SHP77 (cell line): Measurements from ENCODE around the gene CCDC149.

Source experiments
- DNase-seq, 2 experiments: peaks; one replicate each; lab custom pipeline; 2025; lab: John Stamatoyannopoulos, UW

The CCDC149 gene

DNA sequence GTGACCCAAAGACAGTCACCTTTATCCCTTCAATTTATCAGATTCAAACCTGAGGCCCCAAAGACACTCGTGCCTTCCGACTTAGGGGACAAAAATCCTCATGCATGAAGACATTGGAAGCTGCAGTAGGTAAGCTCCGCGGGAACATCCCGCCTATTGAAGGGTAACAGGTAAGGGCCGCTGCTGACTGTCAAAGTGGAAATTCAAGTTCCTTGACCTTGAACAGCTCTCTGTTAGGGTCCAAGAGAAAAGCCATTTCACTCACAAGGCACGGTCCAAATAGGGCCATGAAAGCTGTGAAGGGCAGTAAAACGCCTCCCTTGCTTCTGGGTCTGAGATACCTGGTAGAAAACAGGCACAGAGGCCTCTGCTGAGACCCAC lies 34.2 kb downstream of the CCDC149 start:
- DNase-seq: no peak

DNA sequence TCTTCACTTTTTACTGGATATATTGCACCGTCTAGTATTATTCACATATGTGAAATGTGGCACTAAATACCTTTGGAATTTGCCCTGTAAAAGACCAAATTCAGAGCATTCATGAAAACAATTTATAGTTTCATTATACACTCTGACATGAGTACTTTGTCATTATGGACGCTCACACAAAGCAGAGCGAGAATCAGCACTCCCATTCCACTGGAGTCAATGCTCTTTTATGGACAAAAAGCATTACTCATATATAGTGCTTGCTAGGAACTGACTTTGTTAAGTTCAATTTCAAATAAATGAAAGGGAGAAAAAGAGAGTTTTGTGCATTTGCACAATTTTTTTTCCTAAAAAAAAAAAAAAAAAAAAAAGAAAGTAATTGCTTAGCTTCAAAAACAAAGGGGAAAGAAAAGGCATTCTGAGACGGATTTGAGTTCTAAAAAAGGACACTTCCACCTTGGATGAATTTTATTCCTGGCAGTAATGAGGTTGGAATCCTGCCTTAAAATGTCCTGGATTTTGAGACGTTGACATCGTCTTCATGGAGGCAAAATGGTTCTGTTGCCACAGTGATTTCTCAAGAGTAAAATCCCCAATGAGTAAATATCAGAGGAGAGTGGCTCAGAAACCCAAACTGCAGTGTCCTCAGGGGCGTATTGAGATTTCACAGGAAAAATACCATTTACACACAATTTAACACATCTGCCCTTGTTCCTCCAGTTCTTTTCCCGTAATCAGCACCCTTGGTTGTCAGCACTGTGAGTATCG lies 34.8 kb downstream of the CCDC149 start:
- no peak for DNase-seq

DNA sequence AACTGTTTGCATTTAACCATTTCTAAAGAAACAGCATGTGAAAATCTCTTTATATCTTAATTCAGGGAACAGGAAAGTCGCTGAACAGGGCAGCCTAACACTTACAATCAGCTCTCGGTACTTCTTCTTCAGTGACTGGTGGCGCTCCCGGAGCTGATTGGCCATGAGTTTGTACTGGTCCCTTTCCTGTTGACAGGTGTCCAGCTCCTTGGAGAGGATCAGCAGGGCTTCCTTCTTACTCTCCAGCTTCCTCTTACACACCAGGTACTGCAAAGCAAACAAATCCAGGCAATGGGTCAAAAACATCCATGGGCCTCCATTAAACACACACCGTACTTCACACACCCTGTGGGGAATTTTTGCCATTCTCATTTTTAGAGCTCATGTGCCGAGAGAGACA lies 36.4 kb downstream of the CCDC149 start:
- DNase-seq: no peak

DNA sequence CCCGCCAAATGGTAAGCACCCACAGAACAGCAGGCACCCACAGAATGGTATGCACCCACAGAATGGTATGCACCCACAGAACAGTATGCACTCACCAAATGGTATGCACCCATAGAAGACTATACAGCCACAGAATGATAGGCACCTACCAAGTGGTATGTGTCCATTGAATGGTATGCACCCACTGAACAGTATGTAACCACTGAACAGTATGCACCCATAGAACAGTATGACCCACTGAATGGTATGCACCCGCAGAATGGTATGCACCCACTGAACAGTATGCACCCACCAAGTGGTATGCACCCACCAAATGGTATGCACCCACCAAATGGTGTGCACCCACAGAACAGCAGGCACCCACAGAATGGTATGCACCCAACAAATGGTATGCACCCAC lies 40.1 kb downstream of the CCDC149 start:
- no peak for DNase-seq

DNA sequence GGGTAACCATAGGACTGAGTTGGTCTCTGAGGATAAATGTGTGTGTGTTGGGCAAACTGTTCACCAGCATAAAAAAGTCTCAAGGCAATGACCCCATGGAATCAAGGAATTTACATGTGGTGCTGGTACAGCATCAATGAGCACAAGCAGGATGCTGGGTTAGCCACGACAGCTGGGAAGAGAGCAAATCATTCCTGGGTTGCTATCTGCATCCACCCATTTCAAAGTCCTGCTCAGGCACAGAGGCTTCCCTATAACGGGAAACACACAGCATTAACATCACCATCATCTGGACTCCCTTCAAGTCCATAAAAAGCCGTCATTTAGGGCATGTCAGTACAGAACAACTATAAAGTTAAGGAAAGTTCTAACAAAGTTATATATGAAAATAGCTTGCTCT lies 41.6 kb downstream of the CCDC149 start:
- DNase-seq: no peak

DNA sequence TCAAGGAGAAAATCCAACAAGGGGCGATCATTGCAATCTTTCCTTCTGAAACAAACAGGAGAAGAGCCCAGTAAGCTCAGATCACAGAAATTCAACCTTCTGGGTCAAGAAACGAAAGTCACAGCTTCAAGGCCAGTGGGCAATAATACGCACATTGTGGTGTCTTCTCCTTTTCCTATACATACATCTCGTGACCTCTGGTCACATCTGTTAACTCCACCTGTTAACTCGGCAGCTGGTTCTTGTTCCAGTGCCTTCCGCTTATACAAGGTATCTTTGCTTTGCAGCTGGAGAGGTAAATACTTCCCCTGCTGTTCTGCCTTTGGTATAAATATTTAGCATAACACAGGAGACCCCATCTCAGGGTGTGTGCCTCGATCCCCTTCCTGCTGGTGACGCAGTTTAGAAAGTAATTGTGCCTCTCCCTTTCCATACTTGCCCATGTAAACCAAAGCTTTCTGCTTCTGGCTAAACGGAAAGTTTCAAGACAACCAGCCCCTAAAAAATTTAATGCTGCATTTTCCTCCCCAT lies 45.0 kb downstream of the CCDC149 start:
- DNase-seq: no peak

DNA sequence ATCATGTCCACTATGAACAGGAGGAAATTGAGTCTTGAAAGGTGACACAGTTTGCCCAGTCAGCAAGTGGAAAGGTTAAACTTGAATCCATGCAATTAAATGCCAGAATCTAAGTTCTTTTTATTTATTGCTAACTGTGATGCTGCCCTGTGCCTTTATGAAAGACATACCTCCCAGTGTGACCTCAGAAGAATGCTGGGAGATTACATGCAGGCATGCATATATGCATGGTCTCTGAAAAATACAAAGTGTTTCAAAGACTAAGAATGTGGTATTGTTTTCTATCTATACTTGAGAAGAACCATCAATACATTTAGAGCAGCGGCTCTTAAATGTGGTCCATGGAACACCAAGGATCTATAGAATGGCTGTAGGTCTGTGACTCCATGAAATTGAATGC lies 45.6 kb downstream of the CCDC149 start:
- no peak for DNase-seq

DNA sequence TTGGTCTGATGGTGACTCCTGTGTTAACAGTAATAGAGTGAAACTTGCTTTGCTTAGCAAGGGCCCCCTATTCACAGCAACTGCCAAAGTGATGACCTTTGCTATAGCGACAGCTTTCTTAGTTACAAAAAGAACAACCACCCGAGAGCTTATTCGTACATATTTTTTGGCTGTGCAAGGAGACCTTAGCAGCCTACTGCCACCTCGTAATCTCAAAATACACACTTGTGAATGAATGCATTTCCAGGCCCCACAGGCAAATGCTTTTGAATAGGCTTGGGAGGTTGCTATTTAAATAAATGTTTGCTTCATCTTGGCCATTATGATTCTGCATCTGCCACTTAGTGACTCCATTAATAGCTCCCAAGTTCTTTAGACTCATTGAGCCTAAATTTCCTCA lies 47.4 kb downstream of the CCDC149 start:
- DNase-seq: no peak

DNA sequence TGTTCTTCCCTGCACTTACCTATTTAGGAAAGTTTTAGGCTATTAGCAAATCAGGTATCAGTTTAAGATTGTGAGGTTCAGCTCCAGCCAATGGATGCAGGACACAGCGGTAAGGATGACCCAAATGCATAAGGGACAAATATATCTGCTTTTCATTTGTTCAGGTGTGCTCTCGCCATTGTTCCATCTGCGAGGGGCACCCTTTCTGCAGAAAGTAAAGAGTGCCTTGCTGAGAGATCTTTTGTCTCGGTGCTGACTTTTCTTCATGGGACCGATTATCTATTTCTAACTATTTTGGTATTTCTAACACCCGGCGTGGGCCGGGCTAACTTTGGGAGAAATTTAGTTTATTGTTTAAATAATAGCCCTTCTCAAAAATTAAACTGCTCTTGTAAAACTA lies 49.0 kb downstream of the CCDC149 start:
- DNase-seq: no peak

DNA sequence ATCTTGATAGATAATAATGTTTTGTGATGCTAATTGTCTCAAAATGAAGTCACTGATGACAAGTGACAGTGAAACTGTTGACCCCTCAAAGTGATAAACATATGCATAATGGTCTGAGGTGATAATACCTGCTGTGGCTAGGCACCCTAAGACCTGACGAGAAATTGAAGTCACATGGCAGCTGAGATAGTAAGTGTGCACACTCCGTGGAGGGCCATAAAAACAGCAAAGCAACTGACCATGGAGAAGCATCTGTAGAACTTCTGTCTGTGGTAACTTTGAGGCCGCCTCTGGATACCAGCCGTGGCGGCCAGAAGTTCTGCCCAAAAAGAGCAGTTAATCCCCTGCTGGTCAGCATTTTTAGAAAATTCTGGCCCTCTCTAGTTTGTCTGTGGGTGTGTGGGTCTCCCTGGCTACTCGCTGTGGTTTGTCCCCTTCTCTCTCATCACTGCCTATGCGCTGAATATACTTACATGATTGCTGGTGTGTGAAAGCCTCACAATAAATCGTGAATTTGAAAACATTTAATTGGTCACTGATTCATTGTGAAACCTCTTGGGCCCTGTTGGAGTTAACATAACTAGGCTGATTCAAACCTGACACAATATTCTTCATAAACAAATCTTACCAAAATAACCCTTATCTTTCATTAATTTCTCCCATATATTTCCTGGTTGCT lies 50.6 kb downstream of the CCDC149 start:
- no peak for DNase-seq

DNA sequence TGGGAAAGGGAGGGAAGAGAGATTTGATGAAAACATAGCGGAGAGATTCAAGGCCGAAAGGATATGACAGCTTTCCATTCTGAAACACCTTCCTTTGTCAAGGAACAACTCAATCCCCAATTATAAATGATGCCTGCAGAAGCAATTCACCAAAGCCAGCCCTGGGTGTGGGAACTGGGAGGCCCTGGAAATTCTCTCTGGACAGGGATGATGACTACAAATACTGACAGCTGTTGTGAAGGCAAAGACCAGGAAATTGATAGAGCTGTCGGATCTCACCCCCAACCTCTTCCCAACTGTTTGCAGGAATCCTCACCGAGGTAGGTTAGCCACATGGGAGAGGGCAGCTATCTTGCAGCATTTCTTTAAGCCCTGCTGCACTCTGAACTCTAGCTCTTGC lies 54.3 kb downstream of the CCDC149 start:
- no peak for DNase-seq

DNA sequence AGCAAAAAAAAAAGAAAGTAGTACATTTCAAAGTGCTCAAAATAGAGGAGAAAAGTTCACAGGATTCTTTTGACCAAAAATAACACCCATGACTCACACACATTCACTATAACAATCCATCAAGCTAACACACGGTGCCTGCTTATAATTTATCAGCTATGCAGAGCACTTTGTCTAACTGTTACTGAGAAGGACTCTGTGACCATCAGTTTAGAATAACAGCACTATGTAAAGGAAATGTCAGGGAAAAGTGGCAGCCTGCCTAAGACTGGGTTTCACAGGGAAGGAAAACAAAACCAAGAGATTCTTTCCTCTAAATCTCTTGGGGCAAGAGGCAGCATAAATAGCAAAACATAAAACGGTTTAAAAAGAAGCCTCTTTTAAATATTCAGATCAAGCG lies 54.8 kb downstream of the CCDC149 start:
- DNase-seq: no peak

DNA sequence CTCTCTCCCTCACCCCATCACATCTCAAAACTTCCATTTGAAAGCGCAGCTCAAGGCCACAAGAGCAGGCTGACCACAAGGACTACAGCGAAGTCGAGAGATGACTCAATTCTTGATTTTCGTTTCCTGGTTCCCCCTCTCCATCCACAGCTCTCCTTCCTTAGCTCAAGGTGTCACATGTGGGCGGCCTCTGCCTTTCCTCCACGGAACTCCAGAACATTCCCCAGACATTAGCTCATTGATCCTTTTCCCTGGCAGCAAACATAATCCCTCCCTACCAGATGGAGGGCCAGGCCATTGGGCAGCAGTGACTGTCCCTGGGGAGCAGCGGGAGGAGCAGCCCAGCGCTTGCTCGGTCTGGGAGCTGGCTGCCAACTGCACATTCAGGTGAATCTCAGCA lies 56.3 kb downstream of the CCDC149 start:
- no peak for DNase-seq

DNA sequence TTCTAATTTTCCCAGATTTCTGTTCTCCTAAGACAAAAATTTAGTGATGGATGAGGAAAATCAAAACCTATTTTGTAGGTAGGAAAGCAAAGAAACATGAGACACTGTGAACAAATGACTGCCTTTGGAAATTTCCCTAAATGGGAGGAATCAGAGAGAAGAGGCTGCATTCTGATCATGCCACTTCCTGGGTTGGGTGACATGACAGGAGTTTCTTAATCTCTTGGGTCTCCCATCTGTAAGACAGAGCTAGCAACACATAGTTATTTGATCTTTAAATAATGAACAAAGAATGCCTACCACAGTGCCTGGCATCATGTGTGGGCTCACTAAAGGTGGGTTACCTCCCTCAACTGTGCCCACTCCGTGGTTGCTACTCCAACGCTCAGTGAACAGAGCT lies 57.1 kb downstream of the CCDC149 start:
- DNase-seq: no peak

DNA sequence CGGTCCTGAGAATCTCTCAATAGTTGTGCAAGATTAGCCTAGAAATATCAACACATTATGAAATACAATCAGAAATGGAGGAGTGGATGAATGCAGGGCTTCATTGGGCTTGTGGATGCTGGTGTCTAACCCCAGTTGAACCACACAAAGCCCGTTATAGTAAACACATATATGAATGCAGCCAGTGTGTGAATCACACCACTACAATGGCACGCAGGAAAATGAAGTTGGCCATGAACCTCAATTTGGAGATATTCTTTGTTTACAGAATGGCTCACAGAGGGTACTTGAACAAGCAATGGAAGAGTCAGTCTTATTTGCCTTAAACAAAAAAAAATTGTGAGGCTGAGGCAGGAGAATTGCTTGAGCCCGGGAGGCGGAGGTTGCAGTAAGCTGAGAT lies 59.7 kb downstream of the CCDC149 start:
- no peak for DNase-seq

DNA sequence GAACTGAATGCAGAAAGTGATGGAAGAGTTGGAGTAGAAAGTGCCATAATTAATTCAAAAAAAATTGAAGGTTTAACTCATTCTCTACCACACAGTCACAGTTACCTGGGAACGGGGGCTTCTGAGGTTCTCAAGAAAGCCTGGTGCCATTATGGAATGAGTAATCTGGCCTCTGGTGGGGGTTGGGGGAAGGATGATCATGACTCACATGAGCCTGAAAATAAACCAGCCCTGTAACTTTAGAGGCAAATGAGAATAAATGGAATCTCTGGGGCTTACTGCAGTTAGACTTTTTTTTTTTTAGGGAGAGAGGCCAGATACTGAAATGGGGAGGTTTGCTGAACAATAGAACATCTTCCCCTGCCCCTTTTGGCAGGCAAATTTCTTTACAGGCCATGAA lies 62.2 kb downstream of the CCDC149 start:
- DNase-seq: no peak

DNA sequence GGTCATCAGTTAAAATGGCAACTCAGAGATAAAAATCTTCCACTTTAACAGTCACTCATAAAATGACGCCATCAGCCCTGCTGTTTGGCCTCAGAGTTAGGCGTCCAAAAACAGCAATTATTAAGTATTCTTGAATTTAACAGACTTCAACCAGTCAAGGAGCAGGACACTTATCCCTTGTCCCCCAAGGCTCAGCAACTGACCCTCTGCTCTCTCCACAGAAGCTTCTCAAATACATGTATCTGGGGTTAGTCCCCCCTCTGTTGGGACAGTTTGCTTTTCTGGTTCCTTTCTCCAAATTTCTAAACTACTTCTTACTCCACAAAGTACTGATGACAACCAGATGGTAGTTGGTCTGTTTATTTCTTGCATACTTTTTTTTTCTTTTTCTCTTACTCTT lies 63.1 kb downstream of the CCDC149 start:
- no peak for DNase-seq

DNA sequence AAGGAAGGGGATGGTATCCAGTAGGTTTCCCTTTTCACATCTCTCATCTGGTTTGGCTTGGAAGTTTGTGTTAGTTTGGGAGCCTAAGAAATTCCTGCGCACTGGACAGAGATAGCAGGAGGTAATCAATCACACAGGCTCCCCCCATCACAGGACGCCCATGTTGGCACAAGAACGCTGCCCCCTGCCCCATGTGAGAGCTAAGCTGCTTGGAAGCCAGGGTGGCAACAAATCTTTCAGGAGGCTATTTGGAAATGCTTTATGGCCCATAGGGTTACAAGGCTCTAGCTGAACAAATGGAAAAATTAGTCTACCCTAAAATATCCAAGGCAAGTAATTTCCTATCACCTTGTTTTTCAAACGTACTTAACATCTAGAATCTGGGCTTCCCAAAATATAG lies 63.5 kb downstream of the CCDC149 start:
- no peak for DNase-seq

DNA sequence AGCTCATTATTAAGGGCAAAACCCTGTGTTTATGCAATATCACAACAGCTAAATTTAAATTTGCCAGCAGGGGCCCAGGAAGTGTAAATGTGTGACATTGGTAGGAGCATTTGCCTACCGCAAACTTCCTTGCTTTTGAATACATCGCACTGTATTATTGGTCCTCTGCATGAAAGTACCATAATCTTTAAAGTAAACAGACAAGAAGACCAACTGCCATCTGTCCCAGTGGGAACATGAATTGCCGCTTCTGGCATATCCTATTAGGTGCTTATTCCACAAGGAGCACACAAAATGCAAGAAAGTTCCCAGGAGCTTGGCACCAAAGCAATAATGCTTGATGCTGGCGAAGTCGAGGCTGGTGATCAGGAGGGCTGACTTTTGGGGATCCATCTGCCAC lies 66.1 kb downstream of the CCDC149 start:
- DNase-seq: no peak

DNA sequence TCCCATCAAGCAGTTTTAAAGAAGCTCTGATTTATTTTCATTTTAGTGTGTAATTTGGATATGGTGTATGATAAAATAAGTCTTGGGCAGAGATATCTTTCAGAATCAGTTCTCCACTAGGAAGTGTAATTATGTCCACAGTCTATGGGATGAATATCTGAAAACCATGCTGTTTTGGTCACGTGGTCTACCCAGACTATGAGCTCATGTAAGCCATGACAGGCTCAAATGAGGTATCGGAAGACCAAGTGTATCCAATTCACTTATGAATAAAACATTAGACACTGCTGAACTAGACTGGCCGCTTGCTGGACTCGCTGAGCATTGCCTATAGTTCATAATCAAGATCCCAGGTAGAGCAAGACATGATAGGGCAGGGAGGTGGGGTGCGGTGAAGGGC lies 66.9 kb downstream of the CCDC149 start:
- DNase-seq: no peak

DNA sequence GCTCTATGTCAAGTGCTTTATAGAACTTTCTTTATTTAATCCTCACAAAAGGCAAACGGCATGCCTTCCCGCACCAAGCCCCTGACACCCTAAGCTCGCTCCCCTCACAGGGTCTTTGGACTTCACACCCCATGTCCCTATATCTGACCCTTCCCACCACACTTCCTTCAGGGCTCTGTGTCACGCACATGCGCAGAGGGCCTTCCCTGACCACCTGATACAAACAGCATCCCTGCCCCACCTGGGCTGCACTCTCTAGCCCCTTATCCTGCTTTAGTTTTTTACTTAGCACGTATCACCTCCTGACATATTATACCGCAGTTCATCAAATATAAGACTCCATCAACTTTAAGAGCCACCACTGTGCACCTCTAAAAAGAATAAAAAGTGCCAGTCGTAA lies 67.7 kb downstream of the CCDC149 start:
- no peak for DNase-seq

DNA sequence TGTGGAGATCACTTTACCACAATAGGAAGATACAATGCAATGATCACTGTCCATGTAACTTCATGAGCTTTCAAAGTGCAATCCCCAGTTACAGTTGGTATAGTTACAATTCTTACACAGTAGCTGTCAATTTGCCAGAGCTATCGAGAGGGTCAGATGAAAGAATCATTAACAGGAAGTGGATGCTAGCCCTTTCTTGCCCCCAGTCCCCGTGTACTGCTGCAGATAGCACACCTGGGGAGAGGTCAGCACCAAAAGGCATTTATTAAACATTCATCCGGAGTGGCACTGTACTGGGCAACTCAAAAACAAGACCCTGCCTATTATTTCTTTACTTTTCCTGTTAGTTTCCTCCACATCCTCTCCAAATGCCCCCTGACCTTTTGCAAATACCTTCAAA lies 69.7 kb downstream of the CCDC149 start:
- no peak for DNase-seq

DNA sequence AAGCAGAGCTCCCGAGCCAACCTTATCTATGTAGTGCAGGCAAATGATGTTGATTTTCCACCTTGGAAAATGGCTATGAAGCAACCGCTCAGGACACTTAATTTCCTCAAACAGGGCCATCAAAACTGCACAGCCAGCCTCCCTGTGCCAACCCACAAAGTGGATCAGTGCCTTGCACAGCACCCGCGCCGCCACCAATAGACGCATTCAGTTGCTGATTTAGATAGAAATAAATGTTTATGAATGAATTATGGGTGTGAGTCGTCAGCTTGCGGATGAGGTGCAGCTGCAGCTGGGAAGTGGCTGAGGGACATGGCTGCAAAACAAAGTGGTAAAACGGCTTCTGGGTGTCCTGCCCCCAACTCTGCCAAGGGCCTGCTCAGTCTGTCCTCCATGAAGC lies 70.5 kb downstream of the CCDC149 start:
- DNase-seq: no peak
